HUES64 (cell line): ENCODE measurements around the gene LCT.

Source experiments
- H3K27ac ChIP-seq: 2 replicates; pipeline ENCODE4 v1.7.0; 2013; ENCODE audit warnings: low read depth, low read length, inconsistent platforms
- H3K27me3 ChIP-seq: 2 replicates; pipeline ENCODE4 v1.6.1; 2013; ENCODE audit warnings: mild to moderate bottlenecking, low read length; ENCODE audit not compliant: insufficient read depth
- H3K36me3 ChIP-seq: 2 replicates; pipeline ENCODE4 v1.6.1; 2013; ENCODE audit warnings: mild to moderate bottlenecking, low read length; ENCODE audit not compliant: insufficient read depth
- H3K4me1 ChIP-seq: 2 replicates; pipeline ENCODE4 v1.6.1; 2013; ENCODE audit warnings: mild to moderate bottlenecking, low read length, moderate library complexity; ENCODE audit not compliant: insufficient read depth
- H3K4me3 ChIP-seq: 2 replicates; pipeline ENCODE4 v1.5.1; 2013; ENCODE audit warnings: mild to moderate bottlenecking, low read length, moderate library complexity
- H3K9ac ChIP-seq: 2 replicates; pipeline ENCODE4 v1.6.1; 2013; ENCODE audit warnings: mild to moderate bottlenecking, low read depth, low read length
- H3K9me3 ChIP-seq: 2 replicates; pipeline ENCODE4 v1.6.1; 2013; ENCODE audit warnings: low read depth, low read length; ENCODE audit not compliant: insufficient read depth
- WGBS: fragments of 150-250, 120-280 bp; methylation state at CpG from one replicate; pipeline ENCODE4 v1.1.7; 2013; ENCODE audit warnings: missing lambda C conversion rate; 5-methylcytosine and 5-hydroxymethylcytosine counted together

The LCT gene

GRCh38 chr2:135831180-135831812, 5.7 kb downstream of the LCT start:
- Histone ChIP-seq H3K36me3 (no peaks in the 10 kb centered on the region), H3K4me1 (no peaks in the 10 kb centered on the region), H3K4me3 (no peak overlapping the region), H3K9me3 (no peaks in the 10 kb centered on the region), H3K9ac (no peak overlapping the region), H3K27ac (no peak overlapping the region), H3K27me3 (no peaks in the 10 kb centered on the region)
- WGBS = 85% methylated on average over 14 of the region's 14 CpGs

GRCh38 chr2:135829378-135830135, 7.4 kb downstream of the LCT start:
- 95% methylated on average over 12 of the region's 13 CpGs for WGBS

DNA sequence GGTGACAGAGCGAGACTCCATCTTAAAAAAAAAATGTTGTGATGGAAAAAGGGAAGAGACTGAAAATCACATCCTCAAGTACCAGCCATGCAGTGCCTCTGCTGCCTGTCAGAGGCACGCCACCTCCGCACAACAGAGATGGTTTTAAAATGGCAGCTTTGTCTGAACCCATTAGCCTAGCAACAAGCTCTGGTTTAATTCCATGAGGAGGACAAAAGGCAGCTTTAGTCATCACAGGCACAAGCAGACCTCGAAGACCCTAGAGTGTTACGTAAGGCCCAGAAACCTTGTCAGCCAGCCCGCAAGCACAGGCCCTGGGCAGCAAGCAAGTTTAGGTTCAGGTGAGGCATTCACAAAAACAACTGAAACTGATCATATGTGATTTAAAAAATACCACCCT, 10.4 kb downstream of the LCT start:
- no peaks in the 10 kb centered on the region for H3K4me1 ChIP-seq
- no peak overlapping the region for H3K27ac ChIP-seq
- no peaks in the 10 kb centered on the region for H3K36me3 ChIP-seq
- H3K9me3 ChIP-seq = 0 out of 2 replicates have a peak, but pooled peaks cover 2% of the 10 kb centered on the region
- H3K9ac ChIP-seq = no peak overlapping the region
- no peaks in the 10 kb centered on the region for H3K27me3 ChIP-seq
- WGBS = 96% methylated on average over 6 of the region's 6 CpGs
- H3K4me3 ChIP-seq = no peak overlapping the region

More at GRCh38 chr2:135829378-135830135, 7.4 kb downstream of the LCT start:
- H3K36me3 ChIP-seq = no peaks in the 10 kb centered on the region
- H3K9ac ChIP-seq = no peak overlapping the region
- no peaks in the 10 kb centered on the region for H3K4me1 ChIP-seq
- H3K4me3 ChIP-seq = no peak overlapping the region
- no peaks in the 10 kb centered on the region for H3K9me3 ChIP-seq
- H3K27me3 ChIP-seq = no peaks in the 10 kb centered on the region
- H3K27ac ChIP-seq = no peak overlapping the region

DNA sequence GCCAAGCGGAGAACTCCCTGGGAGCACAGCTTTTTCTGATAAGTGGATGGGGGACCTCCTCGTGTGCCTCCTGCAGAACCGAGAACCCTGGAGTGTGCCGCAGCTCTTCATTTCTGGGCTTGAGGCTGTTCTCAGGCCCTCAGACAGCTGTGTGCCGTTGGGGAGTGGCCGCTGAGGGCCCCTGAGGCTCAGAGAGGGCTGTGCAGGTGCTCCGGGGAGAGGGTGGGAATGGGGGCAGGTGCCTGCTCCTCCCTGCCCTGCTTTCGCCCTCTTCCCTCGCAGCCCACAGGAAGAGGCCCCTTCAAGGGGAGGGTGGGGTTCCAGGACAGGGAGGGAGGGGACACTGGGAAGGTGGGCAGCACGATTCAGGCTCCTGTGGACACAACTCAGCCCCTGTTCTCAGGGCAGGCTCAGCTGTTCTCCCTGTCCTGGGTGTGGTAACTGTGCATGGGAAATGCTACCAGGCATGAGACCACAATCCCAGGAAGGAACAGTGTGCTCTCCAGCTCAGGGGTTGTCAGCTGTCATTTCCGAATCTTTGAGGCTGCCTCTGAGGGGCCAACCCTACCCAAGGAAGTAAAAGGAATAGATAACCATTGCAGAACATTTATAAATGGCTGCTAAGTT, 11.3 kb downstream of the LCT start:
- Histone ChIP-seq H3K9ac (no peak overlapping the region), H3K36me3 (no peaks in the 10 kb centered on the region), H3K27ac (no peak overlapping the region), H3K4me1 (no peaks in the 10 kb centered on the region), H3K4me3 (no peak overlapping the region), H3K9me3 (0 out of 2 replicates have a peak, but pooled peaks cover 2% of the 10 kb centered on the region), H3K27me3 (no peaks in the 10 kb centered on the region)
- WGBS = 82% methylated on average over 11 of the region's 11 CpGs

GRCh38 chr2:135825131-135825530, 11.9 kb downstream of the LCT start:
- WGBS = 93% methylated on average over 9 of the region's 9 CpGs
- H3K4me1 ChIP-seq = no peaks in the 10 kb centered on the region
- H3K4me3 ChIP-seq = no peak overlapping the region
- no peak overlapping the region for H3K9ac ChIP-seq
- H3K27me3 ChIP-seq = no peaks in the 10 kb centered on the region
- H3K9me3 ChIP-seq = 0 out of 2 replicates have a peak, but pooled peaks cover 2% of the 10 kb centered on the region
- no peak overlapping the region for H3K27ac ChIP-seq
- no peaks in the 10 kb centered on the region for H3K36me3 ChIP-seq

DNA sequence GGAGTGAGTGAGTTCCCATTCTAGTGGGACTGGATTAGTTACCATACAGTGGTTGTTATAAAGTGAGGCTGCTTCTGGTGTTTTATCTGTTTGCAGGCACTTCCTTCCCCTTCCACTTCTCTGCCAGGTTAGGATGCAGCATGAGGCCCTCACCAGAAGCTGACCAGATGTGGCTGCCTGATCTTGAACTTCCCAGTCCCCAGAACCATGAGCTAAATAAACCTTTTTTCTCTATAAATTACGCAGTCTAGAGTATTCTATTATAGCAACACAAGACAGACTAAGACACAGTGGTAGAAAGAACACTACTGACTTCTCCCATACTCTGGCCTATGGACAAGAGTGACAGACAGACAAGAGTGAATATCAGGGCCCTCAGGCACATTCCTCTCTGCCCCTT, 14.1 kb downstream of the LCT start:
- Histone ChIP-seq H3K27me3 (no peaks in the 10 kb centered on the region), H3K36me3 (no peaks in the 10 kb centered on the region), H3K27ac (no peak overlapping the region), H3K4me3 (no peak overlapping the region), H3K9me3 (0 out of 2 replicates have a peak, but pooled peaks cover 2% of the 10 kb centered on the region), H3K4me1 (no peaks in the 10 kb centered on the region), H3K9ac (no peak overlapping the region)
- WGBS = 96% methylated on average over 1 of the region's 1 CpG

- Histone ChIP-seq H3K27me3 (no peaks in the 10 kb centered on the region), H3K9ac (no peak overlapping the region), H3K4me3 (no peak overlapping the region), H3K9me3 (0 out of 2 replicates have a peak, but pooled peaks cover 2% of the 10 kb centered on the region), H3K36me3 (no peaks in the 10 kb centered on the region), H3K27ac (no peak overlapping the region), H3K4me1 (no peaks in the 10 kb centered on the region)
- 90% methylated on average over 2 of the region's 2 CpGs for WGBS
Observed at GRCh38 chr2:135821190-135821589, 15.8 kb downstream of the LCT start.

DNA sequence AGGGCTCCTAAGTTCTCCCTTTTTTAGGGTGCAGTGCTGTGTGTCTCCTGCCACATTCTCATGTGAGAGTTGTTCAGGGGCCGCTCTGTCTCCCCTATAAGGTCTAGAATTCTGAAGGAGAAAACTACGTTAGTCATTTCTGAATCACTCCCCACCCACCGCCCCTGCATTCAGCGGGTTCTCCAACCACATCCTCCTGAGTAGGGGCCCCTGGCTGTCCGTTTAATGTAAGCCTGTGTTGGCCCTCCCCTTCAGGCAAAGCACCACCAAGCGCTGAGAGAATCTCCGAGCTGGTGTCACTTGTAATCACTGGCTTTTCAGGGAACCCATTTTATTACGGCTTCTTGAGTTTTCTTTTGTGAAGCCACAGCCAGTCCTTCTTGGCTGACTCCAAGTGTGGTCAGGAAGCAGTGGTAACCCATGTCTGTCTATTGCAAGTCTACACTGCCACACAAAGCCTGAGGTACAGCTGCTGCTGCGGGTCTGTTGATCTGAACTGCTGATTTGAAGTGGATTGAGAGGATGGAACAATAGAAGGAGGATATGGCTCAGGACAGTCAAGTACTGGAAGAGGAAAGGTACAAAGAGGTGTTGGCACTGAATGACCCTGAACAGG, 16.9 kb downstream of the LCT start:
- no peak overlapping the region for H3K4me3 ChIP-seq
- no peaks in the 10 kb centered on the region for H3K27me3 ChIP-seq
- H3K9ac ChIP-seq = no peak overlapping the region
- H3K4me1 ChIP-seq = no peaks in the 10 kb centered on the region
- no peaks in the 10 kb centered on the region for H3K36me3 ChIP-seq
- 77% methylated on average over 9 of the region's 9 CpGs for WGBS
- H3K27ac ChIP-seq = no peak overlapping the region
- H3K9me3 ChIP-seq = 0 out of 2 replicates have a peak, but pooled peaks cover 2% of the 10 kb centered on the region

DNA sequence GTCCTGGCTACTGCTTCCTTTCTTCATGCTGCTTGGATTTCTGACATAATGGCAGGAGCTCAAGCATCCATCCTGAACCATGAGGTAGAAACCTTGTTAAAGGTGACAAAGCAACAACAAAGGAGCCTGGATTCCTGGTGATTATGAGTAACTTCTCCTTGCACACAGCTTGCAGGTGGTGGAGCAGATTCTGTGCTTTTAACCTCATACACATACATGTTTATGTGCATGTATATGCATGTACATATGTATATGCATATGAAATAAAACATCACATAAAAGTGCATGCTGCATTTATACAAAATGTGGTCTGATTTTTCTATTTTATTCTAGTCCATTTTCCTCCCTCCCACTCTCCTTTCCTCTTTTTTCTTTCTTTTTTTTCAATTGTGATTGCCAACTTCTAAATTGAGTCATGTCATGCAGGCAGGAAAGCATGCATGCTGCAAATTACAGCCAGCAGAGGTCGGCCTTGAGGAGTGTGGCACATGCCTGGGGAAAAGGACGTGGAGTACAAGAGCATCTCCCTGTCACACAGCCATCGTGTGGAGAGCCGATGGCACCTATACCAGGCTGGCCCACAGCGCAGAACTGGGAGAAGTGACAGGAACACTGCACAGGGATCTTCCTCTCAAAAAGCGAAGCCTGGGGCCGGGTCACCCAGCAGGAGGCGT, 17.9 kb downstream of the LCT start:
- Histone ChIP-seq H3K36me3 (no peaks in the 10 kb centered on the region), H3K9ac (no peak overlapping the region), H3K27me3 (no peaks in the 10 kb centered on the region), H3K9me3 (0 out of 2 replicates have a peak, but pooled peaks cover 2% of the 10 kb centered on the region), H3K4me3 (no peak overlapping the region), H3K4me1 (no peaks in the 10 kb centered on the region), H3K27ac (no peak overlapping the region)
- 84% methylated on average over 8 of the region's 8 CpGs for WGBS

GRCh38 chr2:135817951-135818350, 19.0 kb downstream of the LCT start:
- Histone ChIP-seq H3K9ac (no peak overlapping the region), H3K27me3 (no peaks in the 10 kb centered on the region), H3K4me1 (no peaks in the 10 kb centered on the region), H3K9me3 (0 out of 2 replicates have a peak, but pooled peaks cover under 1% of the 10 kb centered on the region), H3K36me3 (no peaks in the 10 kb centered on the region), H3K4me3 (no peak overlapping the region), H3K27ac (no peak overlapping the region)
- WGBS = 91% methylated on average over 4 of the region's 4 CpGs
